GM12892 (cell line): ENCODE measurements around the gene DLGAP1.

ENCODE experiments used
- POLR2A ChIP-seq: IDR thresholded peaks from 2 replicates; pipeline ENCODE4 v1.6.1; 2011; ENCODE audit warnings: low read depth, low read length, control low read depth
- POLR2AphosphoS5 ChIP-seq: IDR thresholded peaks from 2 replicates; pipeline ENCODE4 v1.6.1; 2011; ENCODE audit warnings: low read depth, low read length, control low read depth
- TAF1 ChIP-seq: IDR thresholded peaks from 2 replicates; pipeline ENCODE4 v1.6.1; 2011; ENCODE audit warnings: low read depth, mild to moderate bottlenecking, control low read depth, low read length, borderline replicate concordance

GRCh38 chr18:3566851-3567250 is 888.3 kb downstream of the DLGAP1 start:
- TF ChIP-seq POLR2A, result no peak
- no peak for TF ChIP-seq POLR2AphosphoS5
- TF ChIP-seq TAF1, result no peak
